Aorta (tissue), 5 donors: ENCODE measurements around the gene LTBR. TPM values are rescaled to one million over a fixed set of nuclear protein-coding genes. Genes with fewer than 3 reads are reported as not detected.

Experiments
- ATAC-seq: fragments of 200-7000 bp; cut with Tn5 transposase; one replicate; pipeline ENCODE4 v1.9.1; 2022; ENCODE audit warnings: moderate library complexity; ENCODE audit not compliant: low FRiP score
- DNase-seq, 2 donors: peaks; one replicate each; pipeline ENCODE4 v3.0.0-alpha.2; 2020
- H3K27ac ChIP-seq, 2 donors: one replicate each; pipeline ENCODE4 v1.5.1; 2013; ENCODE audit warnings: low read length in 2 of 2, mild to moderate bottlenecking in 2 of 2, moderate library complexity in 2 of 2, control low read depth in 1 of 2, inconsistent platforms in 1 of 2, low read depth in 1 of 2
- H3K27me3 ChIP-seq, 2 donors: one replicate each; pipeline ENCODE4 v1.6.1; 2013; ENCODE audit warnings: control low read depth in 1 of 2, low read length in 1 of 2, mild to moderate bottlenecking in 1 of 2, moderate library complexity in 1 of 2; ENCODE audit not compliant: insufficient read depth in 2 of 2, control insufficient read depth in 1 of 2
- H3K36me3 ChIP-seq, 2 donors: one replicate each; pipeline ENCODE4 v1.6.1; 2013; ENCODE audit warnings: control low read depth in 1 of 2, low read length in 1 of 2, mild to moderate bottlenecking in 1 of 2; ENCODE audit not compliant: insufficient read depth in 2 of 2, control insufficient read depth in 1 of 2
- H3K4me1 ChIP-seq, 2 donors: one replicate each; pipeline ENCODE4 v1.6.1; 2013; ENCODE audit warnings: low read length in 2 of 2, control low read depth in 1 of 2, mild to moderate bottlenecking in 1 of 2, moderate library complexity in 1 of 2; ENCODE audit not compliant: insufficient read depth in 2 of 2, control insufficient read depth in 1 of 2
- H3K4me3 ChIP-seq, 2 donors: one replicate each; pipeline ENCODE4 v1.5.1; 2013; ENCODE audit warnings: low read length in 2 of 2, control low read depth in 1 of 2, mild to moderate bottlenecking in 1 of 2
- H3K9me3 ChIP-seq: one replicate; pipeline ENCODE4 v1.6.1; 2013; ENCODE audit warnings: mild to moderate bottlenecking, low read length; ENCODE audit not compliant: control insufficient read depth
- WGBS, 2 donors: extraction: QIAGEN DNeasy Blood & Tissue Kit; methylation state at CpG; one replicate each; pipeline ENCODE4 v1.1.7; 2013; 5-methylcytosine and 5-hydroxymethylcytosine counted together
- intact Hi-C, 2 donors: fragments of 100-400 bp; cut with DNase I; formaldehyde crosslinking; loops; one replicate each; pipeline versions ENCODE4 v1.14.2 to v1.15.0; 2022
- polyA plus RNA-seq, 2 donors: library from polyadenylated mRNA; stranded (reverse); fragments of 200-250 nt; gene quantifications; one replicate each; pipeline ENCODE4 v1.2.3, GENCODE V29; 2013
- total RNA-seq, 2 donors: library from RNA; stranded (reverse); fragmentation: NEBNext Ultra II Directional; extraction: Animal tissue kit (Norgen Biotek cat#: 25700); gene quantifications; one replicate each; pipeline ENCODE4 v1.2.1, GENCODE V29; 2021
- donor health status: healthy with polysubstance abuse.
- donor health status: Bipolar disorder and iron deficiency.
- donor health status: DM: no; HTN: no; CAD: no.
- donor health status: DM: no; HTN: no; CAD: no.
- donor health status: DM: yes; HTN: yes; CAD: no.

Gene LTBR
- total and polyA plus RNA-seq, 4 donors = 20.5 to 103 (median 85.5) TPM

DNA sequence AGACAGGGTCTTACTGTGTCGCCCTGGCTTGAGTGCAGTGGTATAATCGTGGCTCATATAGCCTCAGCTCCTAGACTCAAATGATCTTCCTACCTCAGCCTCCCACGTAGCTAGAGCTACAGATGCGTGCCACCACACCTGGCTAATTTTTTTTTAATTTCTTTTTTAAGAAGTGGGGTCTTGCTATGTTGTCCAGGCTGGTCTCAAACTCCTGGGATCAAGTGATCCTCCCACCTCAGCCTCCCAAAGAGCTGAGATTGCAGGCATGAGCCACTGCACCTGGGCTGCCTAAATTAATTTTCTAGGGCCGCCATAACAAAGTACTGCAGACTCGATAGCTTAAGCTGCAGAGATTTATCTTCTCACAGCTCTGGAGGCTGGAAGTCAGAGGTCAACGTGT lies 9.1 kb downstream of the LTBR start:
- WGBS, 2 donors = 89 to 91% methylated on average over 7 of the region's 7 CpGs
- ATAC-seq = no peak
- Histone ChIP-seq H3K27me3 (no peaks in the 10 kb centered on the region), H3K36me3 (peaks cover 0 to 5% of the 10 kb centered on the region in 2 donors), H3K4me3 (no peak overlapping the region), H3K4me1 (no peaks in the 10 kb centered on the region), H3K9me3 (no peaks in the 10 kb centered on the region), H3K27ac (no peak overlapping the region)
- intact Hi-C loops = no loop called here
- DNase-seq = no peak

DNA sequence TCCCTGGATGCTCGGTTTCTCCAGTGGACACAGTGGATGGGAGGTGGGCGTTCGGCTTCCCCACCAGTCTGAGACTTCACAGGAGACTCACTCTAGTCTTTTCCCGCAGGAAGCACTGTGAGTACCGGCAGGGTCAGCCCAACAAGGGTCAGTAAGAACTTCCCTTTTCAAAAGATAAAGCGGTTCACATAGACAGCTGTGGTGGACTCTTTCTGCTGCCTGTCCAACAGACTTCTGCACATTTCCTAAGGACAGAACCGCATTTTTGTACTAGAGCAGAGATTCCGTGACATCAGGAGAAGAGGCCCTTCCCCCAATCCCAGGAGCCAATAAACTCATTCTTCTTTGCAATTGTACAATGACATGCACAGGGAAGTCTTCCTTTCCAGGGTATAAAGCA lies 10.4 kb downstream of the LTBR start:
- no peaks in the 10 kb centered on the region for H3K27me3 ChIP-seq
- H3K4me1 ChIP-seq = no peaks in the 10 kb centered on the region
- intact Hi-C loops = no loop called here
- H3K36me3 ChIP-seq = peaks cover 0 to 5% of the 10 kb centered on the region in 2 donors
- DNase-seq (no peak), ATAC-seq (no peak)
- no peak overlapping the region for H3K4me3 ChIP-seq
- H3K9me3 ChIP-seq = no peaks in the 10 kb centered on the region
- no peak overlapping the region for H3K27ac ChIP-seq
- WGBS, 2 donors = 84 to 88% methylated on average over 8 of the region's 8 CpGs

DNA sequence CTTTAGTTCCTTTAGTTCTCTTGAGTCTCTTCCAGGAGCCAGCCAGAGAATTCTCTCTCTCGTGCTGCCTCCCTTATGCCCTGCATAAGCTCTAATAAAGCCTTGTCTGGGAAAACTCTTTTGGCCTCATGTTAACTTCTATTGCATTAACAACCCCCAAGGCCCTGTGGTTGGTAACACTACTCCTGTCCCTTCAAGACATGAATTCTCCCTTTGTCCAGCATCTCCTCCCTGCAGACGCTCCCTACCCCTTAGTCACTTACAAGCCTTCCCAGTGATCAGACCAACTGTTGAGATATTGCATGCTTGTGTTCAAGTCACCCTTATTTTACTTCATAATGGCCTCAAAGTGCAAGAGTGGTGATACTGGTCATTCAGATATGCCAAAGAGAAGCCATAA lies 12.1 kb downstream of the LTBR start:
- intact Hi-C loops = no loop called here
- no peak for DNase-seq
- Histone ChIP-seq H3K27ac (no peak overlapping the region), H3K36me3 (peaks cover 0 to 3% of the 10 kb centered on the region in 2 donors), H3K4me1 (no peaks in the 10 kb centered on the region), H3K4me3 (no peak overlapping the region), H3K9me3 (no peaks in the 10 kb centered on the region), H3K27me3 (no peaks in the 10 kb centered on the region)
- ATAC-seq = no peak
- WGBS, 2 donors = 85 to 86% methylated on average over 2 of the region's 2 CpGs

DNA sequence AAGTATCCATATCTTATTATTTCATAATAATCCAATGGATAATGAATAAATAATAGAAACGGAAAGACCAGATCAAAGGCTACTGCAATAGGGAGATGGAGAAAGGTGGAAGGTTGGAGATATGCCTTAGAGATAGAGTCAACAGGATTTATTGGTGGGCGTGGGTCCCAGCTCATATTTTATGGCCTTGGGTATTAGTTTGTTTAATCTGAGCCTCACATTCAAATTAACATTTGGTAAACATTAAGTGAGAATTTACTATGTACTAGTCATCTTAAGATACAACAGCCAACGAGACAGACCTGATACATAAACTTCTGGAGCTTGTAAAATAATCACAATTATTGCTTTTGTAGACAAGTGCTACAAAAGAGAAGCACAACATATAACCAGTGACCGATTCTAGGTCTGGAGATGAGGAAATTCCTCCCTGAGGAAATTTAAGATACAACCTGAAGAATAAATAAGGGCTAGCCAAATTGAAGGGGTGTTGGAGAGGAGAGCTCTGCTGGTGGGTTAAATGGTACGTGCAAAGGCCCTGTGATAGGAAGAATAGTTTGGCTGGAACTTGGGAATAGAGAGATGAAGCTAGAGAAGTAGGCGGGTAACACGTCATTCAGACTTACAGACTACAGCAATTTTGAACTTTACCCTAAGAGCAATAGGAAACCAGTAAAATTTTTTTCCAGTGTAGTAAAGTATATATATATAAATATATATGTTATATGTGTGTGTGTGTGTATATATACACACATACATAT lies 16.1 kb downstream of the LTBR start:
- H3K36me3 ChIP-seq = no peaks in the 10 kb centered on the region
- H3K4me1 ChIP-seq = no peaks in the 10 kb centered on the region
- H3K4me3 ChIP-seq = no peak overlapping the region
- H3K27me3 ChIP-seq = no peaks in the 10 kb centered on the region
- WGBS, 2 donors = 90 to 94% methylated on average over 7 of the region's 7 CpGs
- intact Hi-C loops = no loop called here
- DNase-seq = no peak
- no peak for ATAC-seq
- no peaks in the 10 kb centered on the region for H3K9me3 ChIP-seq
- no peak overlapping the region for H3K27ac ChIP-seq

DNA sequence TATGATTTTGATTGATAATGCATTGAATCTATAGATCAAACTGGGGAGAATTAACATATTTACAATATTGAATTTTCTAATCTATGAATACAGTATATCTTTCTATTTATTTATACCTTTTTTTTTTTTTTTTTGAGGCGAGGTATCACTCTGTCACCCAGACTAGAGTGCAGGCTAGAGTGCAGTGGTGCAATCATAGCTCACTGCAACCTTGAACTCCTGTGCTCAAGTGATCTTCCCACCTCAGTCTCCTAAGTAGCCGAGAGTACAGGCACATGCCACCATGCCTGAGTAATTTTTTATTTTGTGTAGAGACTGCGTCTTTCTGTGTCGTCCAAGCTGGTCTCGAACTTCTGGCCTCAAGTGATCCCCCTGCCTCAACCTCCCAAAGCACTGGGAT lies 20.4 kb downstream of the LTBR start:
- 91 to 95% methylated on average over 5 of the region's 5 CpGs for WGBS, 2 donors
- no peaks in the 10 kb centered on the region for H3K36me3 ChIP-seq
- no peak overlapping the region for H3K4me3 ChIP-seq
- no peak overlapping the region for H3K27ac ChIP-seq
- no peaks in the 10 kb centered on the region for H3K9me3 ChIP-seq
- no peaks in the 10 kb centered on the region for H3K27me3 ChIP-seq
- intact Hi-C loops = no loop called here
- DNase-seq = no peak
- ATAC-seq = no peak
- no peaks in the 10 kb centered on the region for H3K4me1 ChIP-seq

DNA sequence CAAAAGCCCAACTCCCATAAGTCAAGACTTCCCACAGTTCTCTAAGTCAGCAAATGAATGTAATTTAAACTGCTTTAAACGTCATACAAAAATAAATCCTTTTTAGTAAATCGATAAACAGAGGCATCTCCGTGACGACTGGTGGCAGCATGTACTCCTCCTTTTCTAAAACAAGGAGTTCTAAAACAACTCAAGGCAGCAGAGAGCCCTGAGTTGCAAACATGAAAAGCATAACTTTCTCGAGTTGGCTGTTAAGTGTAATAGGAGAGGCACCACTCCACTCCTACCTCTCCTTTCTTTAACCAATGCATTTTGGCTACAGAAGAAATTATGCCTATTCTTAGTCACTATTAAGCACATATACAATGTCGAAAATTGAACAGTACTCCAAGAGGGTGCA lies 22.0 kb downstream of the LTBR start:
- no peak for DNase-seq
- Histone ChIP-seq H3K27ac (no peak overlapping the region), H3K4me1 (no peaks in the 10 kb centered on the region), H3K4me3 (no peak overlapping the region), H3K9me3 (no peaks in the 10 kb centered on the region), H3K36me3 (no peaks in the 10 kb centered on the region), H3K27me3 (no peaks in the 10 kb centered on the region)
- ATAC-seq = no peak
- 53 to 58% methylated on average over 6 of the region's 6 CpGs for WGBS, 2 donors
- intact Hi-C loops = no loop called here

DNA sequence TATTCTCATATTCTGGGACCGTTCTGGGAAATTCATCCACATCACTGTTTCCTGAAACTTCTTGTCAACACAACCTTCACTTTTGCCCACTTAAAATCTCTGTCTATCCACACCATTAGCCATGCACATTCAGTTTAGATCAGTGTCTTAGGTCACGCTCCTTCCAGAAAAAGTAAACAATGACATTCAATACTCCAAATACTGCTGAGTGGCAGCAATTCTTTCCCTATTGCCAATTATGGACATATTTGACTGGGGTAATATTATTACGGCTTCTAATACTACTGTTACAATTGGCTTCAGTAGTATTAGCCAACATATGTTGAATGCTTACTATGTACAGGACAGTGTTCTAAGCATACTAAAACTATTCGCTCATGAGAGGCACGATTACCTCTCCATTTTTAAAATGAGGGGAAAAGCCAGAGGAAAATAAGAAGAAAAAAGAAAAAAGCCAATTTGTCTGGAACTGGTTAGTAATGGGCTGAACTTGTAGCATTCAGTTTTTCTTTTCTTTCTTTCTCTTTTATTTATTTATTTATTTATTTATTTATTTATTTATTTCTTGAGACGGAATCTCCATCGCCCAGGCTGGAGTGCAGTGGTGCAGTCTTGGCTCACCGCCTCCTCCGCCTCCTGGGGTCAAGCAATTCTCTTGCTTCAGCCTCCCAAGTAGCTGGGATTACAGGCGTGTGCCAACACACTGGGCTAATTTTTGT lies 23.4 kb downstream of the LTBR start:
- Histone ChIP-seq H3K4me1 (no peaks in the 10 kb centered on the region), H3K27me3 (no peaks in the 10 kb centered on the region), H3K36me3 (no peaks in the 10 kb centered on the region), H3K4me3 (no peak overlapping the region), H3K27ac (no peak overlapping the region), H3K9me3 (no peaks in the 10 kb centered on the region)
- intact Hi-C loops = no loop called here
- ATAC-seq = no peak
- 94% methylated on average over 10 of the region's 10 CpGs for whole genome bisulfite sequencing, 2 donors
- no peak for DNase-seq

DNA sequence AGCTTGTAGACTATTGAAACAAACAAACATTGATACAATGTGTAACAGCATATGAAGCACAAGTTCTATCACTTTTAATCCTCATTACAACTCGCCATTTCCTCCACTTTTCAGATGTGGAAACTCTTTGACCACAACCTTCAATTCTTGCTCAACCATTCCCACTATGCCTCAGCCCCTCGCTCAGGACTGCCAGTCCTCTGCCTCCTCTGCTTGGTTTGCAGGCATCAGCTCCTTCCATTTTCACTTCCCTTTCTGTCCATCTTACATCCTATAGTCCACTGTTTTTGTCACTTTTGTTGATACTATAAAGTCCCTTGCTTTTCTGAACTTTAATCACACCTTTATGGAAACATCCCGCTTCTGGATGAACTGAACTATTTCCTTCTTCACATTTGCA lies 32.6 kb downstream of the LTBR start:
- ATAC-seq (no peak), DNase-seq (no peak)
- 91 to 96% methylated on average over 3 of the region's 3 CpGs for WGBS, 2 donors
- intact Hi-C loops = no loop called here
- Histone ChIP-seq H3K27me3 (no peaks in the 10 kb centered on the region), H3K4me1 (no peaks in the 10 kb centered on the region), H3K27ac (no peak overlapping the region), H3K4me3 (no peak overlapping the region), H3K36me3 (no peaks in the 10 kb centered on the region), H3K9me3 (no peaks in the 10 kb centered on the region)

DNA sequence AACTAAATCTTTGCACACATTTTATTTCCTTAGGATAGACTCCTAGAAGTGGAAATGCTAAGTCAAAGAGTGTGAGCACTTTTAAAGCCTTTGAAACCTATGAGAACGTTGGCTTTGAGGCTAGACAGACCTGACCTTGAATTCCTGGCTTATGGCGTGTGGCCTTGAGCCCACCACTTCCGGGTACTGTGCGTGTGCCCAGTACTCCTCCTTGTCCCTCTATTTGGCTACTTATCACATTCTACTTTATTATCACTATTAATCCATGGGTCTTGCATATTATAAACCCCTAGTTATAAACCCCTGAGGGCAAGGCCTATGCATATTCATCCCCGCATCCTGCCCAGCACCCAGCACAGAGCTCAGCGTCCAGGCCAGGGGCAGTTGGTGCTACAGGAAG lies 34.8 kb downstream of the LTBR start:
- ATAC-seq (no peak), DNase-seq (no peak)
- Histone ChIP-seq H3K9me3 (no peaks in the 10 kb centered on the region), H3K36me3 (no peaks in the 10 kb centered on the region), H3K27ac (no peak overlapping the region), H3K4me1 (no peaks in the 10 kb centered on the region), H3K27me3 (no peaks in the 10 kb centered on the region), H3K4me3 (no peak overlapping the region)
- 79 to 82% methylated on average over 6 of the region's 6 CpGs for WGBS, 2 donors
- intact Hi-C loops = no loop called here
